Activated naive CD4-positive, alpha-beta T cell (primary cell): Measurements from ENCODE around the gene IDE.

Source experiments
- DNase-seq, 4 experiments: peaks; one replicate each; lab custom pipeline; 2025; lab: John Stamatoyannopoulos, UW

Gene IDE

GRCh38 chr10:92567952-92568600 is 5.8 kb downstream of the IDE start:
- DNase-seq, result no peak

GRCh38 chr10:92562424-92562823 is 11.5 kb downstream of the IDE start:
- DNase-seq, result no peak

- no peak for DNase-seq
These were observed 14.8 kb downstream of the IDE start for GRCh38 chr10:92559046-92559445.

GRCh38 chr10:92553959-92554358 is 19.9 kb downstream of the IDE start:
- no peak for DNase-seq

- no peak for DNase-seq
These were observed 21.6 kb downstream of the IDE start for GRCh38 chr10:92552310-92552709.

DNA sequence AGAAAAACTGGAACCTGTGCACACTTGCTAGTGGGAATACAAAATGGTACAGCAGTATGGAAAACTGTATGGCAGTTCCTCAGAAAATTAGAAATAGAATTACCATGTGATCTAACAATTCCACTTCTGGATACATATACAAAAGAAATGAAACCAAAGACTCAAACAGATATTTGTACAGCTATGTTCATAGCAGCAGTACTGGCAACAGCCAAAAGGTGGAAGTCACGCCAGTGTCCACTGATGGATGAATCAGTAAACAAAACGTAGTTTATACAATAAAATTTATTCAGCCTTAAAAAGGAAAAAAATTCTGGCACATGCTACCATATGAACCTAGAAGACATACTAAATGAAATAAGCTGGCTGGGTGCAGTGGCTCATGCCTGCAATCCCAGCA is 23.0 kb downstream of the IDE start:
- DNase-seq, result no peak

- DNase-seq, result no peak
These were observed 26.2 kb downstream of the IDE start for GRCh38 chr10:92547676-92548075.

DNA sequence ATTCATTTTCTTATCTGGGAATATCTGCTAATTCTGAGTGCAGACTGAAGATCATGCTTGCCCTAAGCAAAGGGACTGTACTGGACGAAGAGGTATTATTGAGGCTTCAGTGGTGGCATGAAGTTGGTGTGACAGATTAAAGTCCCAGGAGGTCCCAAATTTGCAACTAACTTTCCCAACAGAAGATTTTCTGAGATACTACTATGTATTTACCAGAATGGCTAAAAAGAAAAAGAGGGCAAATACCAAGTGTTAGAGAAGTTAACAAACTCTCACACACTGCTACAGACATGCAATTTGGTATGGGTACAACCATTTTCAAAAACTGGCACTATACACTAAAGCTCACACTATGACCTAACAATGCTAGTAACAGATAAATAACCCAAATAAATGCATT is 28.3 kb downstream of the IDE start:
- DNase-seq, result no peak

DNA sequence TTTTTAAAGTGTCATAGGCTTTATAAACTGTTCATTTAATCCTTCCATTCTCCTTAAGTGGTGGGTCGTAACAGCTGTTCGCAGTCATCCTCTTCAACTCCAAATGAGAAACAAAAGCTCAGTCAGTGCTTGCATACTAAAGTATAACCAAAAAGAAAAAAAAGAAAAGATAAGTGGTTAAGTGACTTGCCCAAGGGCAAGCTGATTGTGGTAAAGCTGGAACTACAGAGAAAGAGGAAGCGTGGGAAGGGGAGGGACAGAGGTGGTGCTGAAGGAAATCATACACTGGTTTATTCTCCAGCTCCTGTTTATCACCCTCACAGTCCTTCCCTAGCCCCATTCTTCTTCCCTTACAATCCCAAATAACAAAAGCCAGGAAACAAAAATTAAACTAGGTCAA is 29.6 kb downstream of the IDE start:
- DNase-seq, result no peak

DNA sequence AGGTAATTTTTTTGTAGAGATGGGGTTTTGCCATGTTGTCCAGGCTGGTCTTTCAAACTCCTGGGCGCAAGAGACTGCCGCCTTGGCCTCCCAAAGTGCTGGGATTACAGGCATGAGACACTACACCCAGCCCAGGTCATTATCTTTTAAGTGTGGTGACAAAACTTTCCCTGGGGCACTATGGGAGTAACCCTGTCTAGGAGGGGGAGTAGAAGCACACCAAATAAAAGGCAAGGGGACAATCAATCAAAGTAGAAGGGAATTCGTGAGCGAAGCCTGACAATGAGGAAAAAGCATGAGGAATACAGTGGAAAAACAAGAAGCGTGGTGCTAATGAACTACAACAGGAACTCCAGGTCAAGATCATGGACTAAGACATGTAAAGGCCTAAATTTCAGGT is 31.4 kb downstream of the IDE start:
- no peak for DNase-seq

DNA sequence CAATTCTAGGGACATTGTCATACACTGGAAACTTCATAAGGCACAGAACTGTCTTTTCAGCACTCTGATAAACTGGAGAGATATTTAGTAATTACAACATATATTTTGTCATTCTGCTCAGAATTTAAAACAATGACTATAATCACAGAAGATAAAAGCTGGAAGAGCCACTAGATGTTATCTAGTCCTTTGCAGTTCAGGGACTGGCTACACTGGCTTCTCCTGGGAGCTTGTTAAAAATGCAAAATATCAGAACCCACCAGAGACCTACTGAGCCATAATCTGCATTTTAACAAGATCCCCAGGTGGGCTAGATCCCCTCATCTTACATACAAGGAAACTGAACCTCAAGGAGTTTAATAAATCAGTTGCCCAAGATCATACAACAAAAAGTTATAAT is 32.3 kb downstream of the IDE start:
- no peak for DNase-seq

- no peak for DNase-seq
These were observed 35.5 kb downstream of the IDE start for GRCh38 chr10:92538231-92538958.

DNA sequence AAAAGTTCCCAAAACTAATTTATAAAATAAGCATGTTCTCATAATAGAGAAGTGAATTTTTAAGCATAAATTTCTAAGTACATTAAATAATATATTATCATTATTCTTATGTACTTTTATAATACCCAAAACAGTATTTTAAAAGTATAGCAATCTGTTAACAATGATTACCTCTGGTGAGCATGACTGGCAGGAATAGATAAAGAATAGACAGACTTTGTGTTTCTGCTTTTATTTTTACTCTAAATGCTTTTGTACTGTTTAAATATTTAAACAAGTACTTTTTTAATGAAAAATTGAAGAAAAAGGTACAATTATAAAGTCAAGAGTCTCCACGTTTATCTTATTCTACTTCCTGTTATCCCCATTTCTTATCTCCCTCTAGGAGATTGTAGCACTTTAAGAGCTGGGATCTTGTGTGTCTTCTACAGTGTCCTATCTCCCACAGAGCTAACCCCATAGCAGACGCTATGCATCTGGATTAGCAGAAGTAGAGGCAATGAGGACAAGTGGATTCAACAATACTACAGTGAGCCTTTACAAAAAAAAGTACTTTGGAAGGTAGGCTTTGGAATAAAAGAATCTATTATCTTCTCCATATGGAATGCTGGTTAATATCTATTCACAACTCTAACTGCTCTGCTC is 42.9 kb downstream of the IDE start:
- DNase-seq, result no peak

DNA sequence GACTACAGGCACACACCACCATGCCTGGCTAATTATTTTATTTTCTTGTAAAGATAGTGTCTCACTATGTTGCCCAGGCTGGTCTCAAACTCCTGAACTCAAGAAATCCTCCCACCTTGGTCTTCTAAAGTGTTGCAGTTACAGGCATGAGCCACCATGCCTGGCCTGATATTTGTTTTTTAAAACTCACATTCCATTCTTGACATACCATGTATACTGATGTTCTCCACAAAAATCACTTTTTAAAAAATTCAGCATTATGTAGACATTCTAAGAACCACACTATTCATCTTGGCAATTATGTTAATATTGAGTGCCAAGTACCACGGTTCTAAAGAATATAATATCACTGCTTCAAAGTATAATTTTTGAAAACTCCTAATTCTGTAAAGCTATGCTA is 43.5 kb downstream of the IDE start:
- DNase-seq, result no peak

GRCh38 chr10:92527716-92528115 is 46.2 kb downstream of the IDE start:
- DNase-seq, result no peak

- no peak for DNase-seq
These were observed 50.3 kb downstream of the IDE start for GRCh38 chr10:92523639-92524038.

GRCh38 chr10:92517034-92517655 is 56.7 kb downstream of the IDE start:
- peak in 3 of 4 experiments; percentile 2 to 42 (median 33) for DNase-seq

GRCh38 chr10:92508866-92509265 is 65.0 kb downstream of the IDE start:
- no peak for DNase-seq

- no peak for DNase-seq
These were observed 67.6 kb downstream of the IDE start for GRCh38 chr10:92506336-92506735.

DNA sequence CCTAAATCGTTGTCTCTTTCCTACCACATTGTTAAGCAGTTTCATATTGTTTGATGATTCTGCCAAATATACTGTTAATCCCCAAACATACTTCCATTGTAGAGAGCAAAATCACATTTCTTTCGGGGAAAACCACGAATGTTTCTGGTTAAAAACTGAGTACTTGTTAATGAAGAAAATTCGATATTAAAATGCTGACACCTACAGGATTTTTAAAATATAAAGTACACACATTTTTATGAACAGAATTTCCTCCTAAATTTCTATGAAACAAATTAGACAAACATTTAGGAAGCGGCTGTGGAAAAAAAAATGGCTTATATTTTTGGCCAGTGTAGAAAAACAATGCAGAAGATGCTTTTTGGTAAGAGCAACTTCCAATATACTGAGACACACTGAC is 68.8 kb downstream of the IDE start:
- no peak for DNase-seq

- DNase-seq, result no peak
These were observed 71.5 kb downstream of the IDE start for GRCh38 chr10:92502296-92502808.

DNA sequence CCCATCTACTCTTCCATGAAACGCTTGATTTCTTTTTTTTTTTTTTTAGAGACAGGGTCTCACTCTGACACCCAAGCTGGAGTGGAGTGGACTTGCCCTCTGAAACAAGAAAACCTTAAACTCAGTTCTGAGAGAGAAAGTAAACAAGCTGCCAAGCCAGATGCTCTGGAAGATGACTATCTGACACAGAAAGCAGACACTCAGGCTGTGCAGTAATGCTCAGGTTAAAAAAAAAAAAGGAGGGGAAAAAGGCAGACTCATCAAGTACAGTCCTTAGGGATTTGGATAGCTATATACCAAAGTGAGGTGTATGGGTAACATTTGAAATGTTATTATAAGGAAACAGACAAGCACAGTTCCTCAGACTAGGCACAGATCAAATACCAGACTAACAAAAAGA is 80.5 kb downstream of the IDE start:
- DNase-seq, result no peak

DNA sequence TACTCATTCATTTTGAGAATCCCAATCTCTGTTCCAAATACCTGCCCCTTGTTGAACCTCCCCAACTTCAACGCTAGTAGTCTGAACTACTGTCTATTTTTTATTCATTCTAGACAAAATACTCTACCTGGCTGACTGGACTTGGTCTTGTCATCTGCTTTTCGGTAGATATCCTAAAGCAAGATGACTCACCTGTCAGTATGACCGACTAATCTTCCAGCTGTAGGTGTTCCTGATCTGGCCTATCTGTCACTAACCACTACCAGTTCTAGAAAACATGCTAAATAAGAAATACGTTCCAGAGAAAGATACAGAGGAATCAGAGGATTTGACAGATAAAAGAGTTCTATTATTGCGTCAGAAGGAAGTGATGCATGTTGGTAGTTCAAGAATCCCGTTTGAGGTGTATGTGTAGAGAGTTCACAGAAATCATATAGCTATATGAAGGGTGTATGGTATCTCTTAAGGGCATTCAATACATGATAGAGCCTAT is 81.1 kb downstream of the IDE start:
- DNase-seq, result no peak
